ENCODE results near the gene SMIM1. TPM values are rescaled to one million over a fixed set of nuclear protein-coding genes. Genes with fewer than 3 reads are reported as not detected.

Gene SMIM1
- total and polyA plus RNA-seq, 9 of the 15 experiments (the other 6 are each of a cell fraction or from before 2014, with no cell fraction given), result 2.3 to 125 (median 24.3) TPM

DNA sequence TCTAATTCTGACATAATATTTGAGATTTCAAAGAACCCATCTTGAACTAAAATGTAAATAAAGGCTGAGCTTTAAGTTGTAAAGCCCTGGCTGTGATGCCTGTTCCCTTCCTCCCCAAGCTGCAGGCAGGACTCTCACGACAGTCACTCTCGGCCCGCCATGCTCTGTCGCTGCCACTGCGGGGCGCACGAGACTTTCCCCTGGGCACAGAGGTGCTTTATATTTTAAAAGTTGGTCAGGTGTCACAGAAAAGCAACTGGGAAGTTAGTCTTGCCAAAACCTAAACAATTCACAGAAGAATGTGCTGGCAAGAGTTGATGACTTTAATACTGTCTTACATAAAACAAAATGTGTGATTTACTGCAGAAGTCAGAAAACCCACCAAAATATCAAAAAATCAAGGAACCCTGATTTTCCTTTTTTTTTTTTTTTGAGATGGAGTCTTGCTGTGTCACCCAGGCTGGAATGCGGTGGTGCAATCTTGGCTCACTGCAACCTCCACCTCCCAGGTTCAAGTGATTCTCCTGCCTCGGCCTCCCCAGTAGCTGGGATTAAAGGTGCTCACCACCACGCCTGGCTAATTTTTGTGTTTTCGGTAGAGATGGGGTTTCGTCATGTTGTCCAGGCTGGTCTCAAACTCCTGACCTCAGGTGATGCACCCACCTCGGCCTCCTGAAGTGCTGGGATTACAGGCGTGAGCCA lies 13.1 kb downstream of the SMIM1 start (continued):
- 0 out of 2 replicates have a peak, but pooled peaks have one; percentile 25 for TF ChIP-seq MYNN (IDR thresholded peaks at IDR 0.05)
- no peak for TF ChIP-seq MYNN (CRISPR knock-in tag; IDR thresholded peaks at IDR 0.05)
- TF ChIP-seq HSF4 (CRISPR knock-in tag; IDR thresholded peaks at IDR 0.05; ENCODE audit: borderline replicate concordance), result no peak
- TF ChIP-seq CXXC5 (CRISPR knock-in tag; IDR thresholded peaks at IDR 0.05), result no peak
- TF ChIP-seq, protein P1, sequence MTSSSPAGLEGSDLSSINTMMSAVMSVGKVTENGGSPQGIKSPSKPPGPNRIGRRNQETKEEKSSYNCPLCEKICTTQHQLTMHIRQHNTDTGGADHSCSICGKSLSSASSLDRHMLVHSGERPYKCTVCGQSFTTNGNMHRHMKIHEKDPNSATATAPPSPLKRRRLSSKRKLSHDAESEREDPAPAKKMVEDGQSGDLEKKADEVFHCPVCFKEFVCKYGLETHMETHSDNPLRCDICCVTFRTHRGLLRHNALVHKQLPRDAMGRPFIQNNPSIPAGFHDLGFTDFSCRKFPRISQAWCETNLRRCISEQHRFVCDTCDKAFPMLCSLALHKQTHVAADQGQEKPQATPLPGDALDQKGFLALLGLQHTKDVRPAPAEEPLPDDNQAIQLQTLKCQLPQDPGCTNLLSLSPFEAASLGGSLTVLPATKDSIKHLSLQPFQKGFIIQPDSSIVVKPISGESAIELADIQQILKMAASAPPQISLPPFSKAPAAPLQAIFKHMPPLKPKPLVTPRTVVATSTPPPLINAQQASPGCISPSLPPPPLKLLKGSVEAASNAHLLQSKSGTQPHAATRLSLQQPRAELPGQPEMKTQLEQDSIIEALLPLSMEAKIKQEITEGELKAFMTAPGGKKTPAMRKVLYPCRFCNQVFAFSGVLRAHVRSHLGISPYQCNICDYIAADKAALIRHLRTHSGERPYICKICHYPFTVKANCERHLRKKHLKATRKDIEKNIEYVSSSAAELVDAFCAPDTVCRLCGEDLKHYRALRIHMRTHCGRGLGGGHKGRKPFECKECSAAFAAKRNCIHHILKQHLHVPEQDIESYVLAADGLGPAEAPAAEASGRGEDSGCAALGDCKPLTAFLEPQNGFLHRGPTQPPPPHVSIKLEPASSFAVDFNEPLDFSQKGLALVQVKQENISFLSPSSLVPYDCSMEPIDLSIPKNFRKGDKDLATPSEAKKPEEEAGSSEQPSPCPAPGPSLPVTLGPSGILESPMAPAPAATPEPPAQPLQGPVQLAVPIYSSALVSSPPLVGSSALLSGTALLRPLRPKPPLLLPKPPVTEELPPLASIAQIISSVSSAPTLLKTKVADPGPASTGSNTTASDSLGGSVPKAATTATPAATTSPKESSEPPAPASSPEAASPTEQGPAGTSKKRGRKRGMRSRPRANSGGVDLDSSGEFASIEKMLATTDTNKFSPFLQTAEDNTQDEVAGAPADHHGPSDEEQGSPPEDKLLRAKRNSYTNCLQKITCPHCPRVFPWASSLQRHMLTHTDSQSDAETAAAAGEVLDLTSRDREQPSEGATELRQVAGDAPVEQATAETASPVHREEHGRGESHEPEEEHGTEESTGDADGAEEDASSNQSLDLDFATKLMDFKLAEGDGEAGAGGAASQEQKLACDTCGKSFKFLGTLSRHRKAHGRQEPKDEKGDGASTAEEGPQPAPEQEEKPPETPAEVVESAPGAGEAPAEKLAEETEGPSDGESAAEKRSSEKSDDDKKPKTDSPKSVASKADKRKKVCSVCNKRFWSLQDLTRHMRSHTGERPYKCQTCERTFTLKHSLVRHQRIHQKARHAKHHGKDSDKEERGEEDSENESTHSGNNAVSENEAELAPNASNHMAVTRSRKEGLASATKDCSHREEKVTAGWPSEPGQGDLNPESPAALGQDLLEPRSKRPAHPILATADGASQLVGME (CRISPR knock-in tag; IDR thresholded peaks at IDR 0.05), result no peak
- TF ChIP-seq, protein P2, sequence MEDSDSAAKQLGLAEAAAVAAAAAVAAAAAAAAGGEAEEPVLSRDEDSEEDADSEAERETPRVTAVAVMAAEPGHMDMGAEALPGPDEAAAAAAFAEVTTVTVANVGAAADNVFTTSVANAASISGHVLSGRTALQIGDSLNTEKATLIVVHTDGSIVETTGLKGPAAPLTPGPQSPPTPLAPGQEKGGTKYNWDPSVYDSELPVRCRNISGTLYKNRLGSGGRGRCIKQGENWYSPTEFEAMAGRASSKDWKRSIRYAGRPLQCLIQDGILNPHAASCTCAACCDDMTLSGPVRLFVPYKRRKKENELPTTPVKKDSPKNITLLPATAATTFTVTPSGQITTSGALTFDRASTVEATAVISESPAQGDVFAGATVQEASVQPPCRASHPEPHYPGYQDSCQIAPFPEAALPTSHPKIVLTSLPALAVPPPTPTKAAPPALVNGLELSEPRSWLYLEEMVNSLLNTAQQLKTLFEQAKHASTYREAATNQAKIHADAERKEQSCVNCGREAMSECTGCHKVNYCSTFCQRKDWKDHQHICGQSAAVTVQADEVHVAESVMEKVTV (CRISPR knock-in tag; IDR thresholded peaks at IDR 0.05), result peak; percentile 57; the same call in 1 of the 2 replicates
- no peak for TF ChIP-seq TEAD1 (CRISPR knock-in tag; IDR thresholded peaks at IDR 0.05)
- TF ChIP-seq PTRF (tag; IDR thresholded peaks at IDR 0.05), result no peak
- TF ChIP-seq HIVEP1 (CRISPR knock-in tag; IDR thresholded peaks at IDR 0.05), result no peak
- TF ChIP-seq ZNF174 (CRISPR knock-in tag; IDR thresholded peaks at IDR 0.05), result no peak
- no peak for TF ChIP-seq BACH1 (tag; IDR thresholded peaks at IDR 0.05)
- TF ChIP-seq ZKSCAN8 (CRISPR knock-in tag; IDR thresholded peaks at IDR 0.05), result no peak
- no peak for TF ChIP-seq SMARCA4 (IDR thresholded peaks at IDR 0.05)
- no peak for TF ChIP-seq ZNF436 (CRISPR knock-in tag; IDR thresholded peaks at IDR 0.05)
- TF ChIP-seq, protein P3, sequence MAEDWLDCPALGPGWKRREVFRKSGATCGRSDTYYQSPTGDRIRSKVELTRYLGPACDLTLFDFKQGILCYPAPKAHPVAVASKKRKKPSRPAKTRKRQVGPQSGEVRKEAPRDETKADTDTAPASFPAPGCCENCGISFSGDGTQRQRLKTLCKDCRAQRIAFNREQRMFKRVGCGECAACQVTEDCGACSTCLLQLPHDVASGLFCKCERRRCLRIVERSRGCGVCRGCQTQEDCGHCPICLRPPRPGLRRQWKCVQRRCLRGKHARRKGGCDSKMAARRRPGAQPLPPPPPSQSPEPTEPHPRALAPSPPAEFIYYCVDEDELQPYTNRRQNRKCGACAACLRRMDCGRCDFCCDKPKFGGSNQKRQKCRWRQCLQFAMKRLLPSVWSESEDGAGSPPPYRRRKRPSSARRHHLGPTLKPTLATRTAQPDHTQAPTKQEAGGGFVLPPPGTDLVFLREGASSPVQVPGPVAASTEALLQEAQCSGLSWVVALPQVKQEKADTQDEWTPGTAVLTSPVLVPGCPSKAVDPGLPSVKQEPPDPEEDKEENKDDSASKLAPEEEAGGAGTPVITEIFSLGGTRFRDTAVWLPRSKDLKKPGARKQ (CRISPR knock-in tag; IDR thresholded peaks at IDR 0.05), result no peak
- TF ChIP-seq SMC3 (conservative IDR thresholded peaks at IDR 0.05; ENCODE audit: insufficient read depth, low read depth, low read length), result peak; percentile 86
- TF ChIP-seq, protein P4, sequence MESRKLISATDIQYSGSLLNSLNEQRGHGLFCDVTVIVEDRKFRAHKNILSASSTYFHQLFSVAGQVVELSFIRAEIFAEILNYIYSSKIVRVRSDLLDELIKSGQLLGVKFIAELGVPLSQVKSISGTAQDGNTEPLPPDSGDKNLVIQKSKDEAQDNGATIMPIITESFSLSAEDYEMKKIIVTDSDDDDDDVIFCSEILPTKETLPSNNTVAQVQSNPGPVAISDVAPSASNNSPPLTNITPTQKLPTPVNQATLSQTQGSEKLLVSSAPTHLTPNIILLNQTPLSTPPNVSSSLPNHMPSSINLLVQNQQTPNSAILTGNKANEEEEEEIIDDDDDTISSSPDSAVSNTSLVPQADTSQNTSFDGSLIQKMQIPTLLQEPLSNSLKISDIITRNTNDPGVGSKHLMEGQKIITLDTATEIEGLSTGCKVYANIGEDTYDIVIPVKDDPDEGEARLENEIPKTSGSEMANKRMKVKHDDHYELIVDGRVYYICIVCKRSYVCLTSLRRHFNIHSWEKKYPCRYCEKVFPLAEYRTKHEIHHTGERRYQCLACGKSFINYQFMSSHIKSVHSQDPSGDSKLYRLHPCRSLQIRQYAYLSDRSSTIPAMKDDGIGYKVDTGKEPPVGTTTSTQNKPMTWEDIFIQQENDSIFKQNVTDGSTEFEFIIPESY (CRISPR knock-in tag; IDR thresholded peaks at IDR 0.05), result peak; percentile 84
- TF ChIP-seq FIP1L1 (IDR thresholded peaks at IDR 0.05; ENCODE audit: low read depth, low read length, poor library complexity, severe bottlenecking), result no peak
